ENCODE results near the gene ANKIB1.
A peak's percentile ranks its signal among the peaks of the same experiment; 100 is the strongest.

ANKIB1 gene

GRCh38 chr7:92446869-92447344 is 201.1 kb downstream of the ANKIB1 start:
- no peak for DNase-seq (ENCODE audit: low spot score)
- in situ Hi-C loops (cut with MboI; ENCODE audit: low pct_unique_long_range_greater_than_20kb, low sequenced_read_pairs, unreplicated experiment): loop anchor here (25.0 kb wide), 1 partner anchor 610 kb away; no protein-coding TSS in a partner anchor
- TF ChIP-seq, protein P1, sequence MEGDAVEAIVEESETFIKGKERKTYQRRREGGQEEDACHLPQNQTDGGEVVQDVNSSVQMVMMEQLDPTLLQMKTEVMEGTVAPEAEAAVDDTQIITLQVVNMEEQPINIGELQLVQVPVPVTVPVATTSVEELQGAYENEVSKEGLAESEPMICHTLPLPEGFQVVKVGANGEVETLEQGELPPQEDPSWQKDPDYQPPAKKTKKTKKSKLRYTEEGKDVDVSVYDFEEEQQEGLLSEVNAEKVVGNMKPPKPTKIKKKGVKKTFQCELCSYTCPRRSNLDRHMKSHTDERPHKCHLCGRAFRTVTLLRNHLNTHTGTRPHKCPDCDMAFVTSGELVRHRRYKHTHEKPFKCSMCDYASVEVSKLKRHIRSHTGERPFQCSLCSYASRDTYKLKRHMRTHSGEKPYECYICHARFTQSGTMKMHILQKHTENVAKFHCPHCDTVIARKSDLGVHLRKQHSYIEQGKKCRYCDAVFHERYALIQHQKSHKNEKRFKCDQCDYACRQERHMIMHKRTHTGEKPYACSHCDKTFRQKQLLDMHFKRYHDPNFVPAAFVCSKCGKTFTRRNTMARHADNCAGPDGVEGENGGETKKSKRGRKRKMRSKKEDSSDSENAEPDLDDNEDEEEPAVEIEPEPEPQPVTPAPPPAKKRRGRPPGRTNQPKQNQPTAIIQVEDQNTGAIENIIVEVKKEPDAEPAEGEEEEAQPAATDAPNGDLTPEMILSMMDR (IDR thresholded peaks at IDR 0.05; ENCODE audit: extremely low read depth, insufficient read depth, missing control alignments): no peak

- DNase-seq (ENCODE audit: low spot score): peak; percentile 91
- TF ChIP-seq, protein P1 (IDR thresholded peaks at IDR 0.05; ENCODE audit: extremely low read depth, insufficient read depth, missing control alignments): peak; percentile 96
- in situ Hi-C loops (cut with MboI; ENCODE audit: low pct_unique_long_range_greater_than_20kb, low sequenced_read_pairs, unreplicated experiment): loop anchor here (25.0 kb wide), 1 partner anchor 610 kb away; no protein-coding TSS in a partner anchor
Measured at GRCh38 chr7:92447345-92448204, 201.8 kb downstream of the ANKIB1 start, which contains the start of gene GATAD1. TSS of gene GATAD1 (plus strand) at chr7:92447482. CDS start at chr7:92447730, 248 bp downstream.

- DNase-seq (ENCODE audit: low spot score): peak; percentile 59
- in situ Hi-C loops (cut with MboI; ENCODE audit: low pct_unique_long_range_greater_than_20kb, low sequenced_read_pairs, unreplicated experiment): loop anchor here (25.0 kb wide), 1 partner anchor 611 kb away; no protein-coding TSS in a partner anchor
- TF ChIP-seq, protein P1 (IDR thresholded peaks at IDR 0.05; ENCODE audit: extremely low read depth, insufficient read depth, missing control alignments): peak; percentile 49
Measured at GRCh38 chr7:92448205-92448747, 202.5 kb downstream of the ANKIB1 start.

Measured in GM13977 (cell line).